ENCODE data around the gene SOX30. TPM values are rescaled to one million over a fixed set of nuclear protein-coding genes. Genes with fewer than 3 reads are reported as not detected.

The SOX30 gene
- total RNA-seq, result under 0.01 TPM in 1 of 2 replicates, not detected in the other

DNA sequence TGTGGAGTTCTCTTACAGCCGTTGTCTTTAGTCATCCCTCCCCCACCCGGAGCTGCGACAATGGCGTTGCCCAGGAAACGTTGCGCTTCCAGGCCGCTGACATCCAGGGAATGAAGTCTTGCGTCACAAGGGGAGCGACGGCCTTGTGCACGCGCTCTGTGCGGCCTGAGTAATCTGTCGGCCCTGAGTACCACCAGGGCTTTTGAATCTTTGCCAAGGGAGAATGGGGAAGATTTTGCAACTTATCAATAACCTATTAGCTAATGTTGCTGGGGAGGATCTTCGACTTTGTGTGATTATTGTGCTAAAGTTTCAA, at the start of gene SOX30:
TSS of gene SOX30 (minus strand) at position 62 of the 316 bp plus-strand sequence. CDS start 360 bp downstream, outside the sequence.

DNA sequence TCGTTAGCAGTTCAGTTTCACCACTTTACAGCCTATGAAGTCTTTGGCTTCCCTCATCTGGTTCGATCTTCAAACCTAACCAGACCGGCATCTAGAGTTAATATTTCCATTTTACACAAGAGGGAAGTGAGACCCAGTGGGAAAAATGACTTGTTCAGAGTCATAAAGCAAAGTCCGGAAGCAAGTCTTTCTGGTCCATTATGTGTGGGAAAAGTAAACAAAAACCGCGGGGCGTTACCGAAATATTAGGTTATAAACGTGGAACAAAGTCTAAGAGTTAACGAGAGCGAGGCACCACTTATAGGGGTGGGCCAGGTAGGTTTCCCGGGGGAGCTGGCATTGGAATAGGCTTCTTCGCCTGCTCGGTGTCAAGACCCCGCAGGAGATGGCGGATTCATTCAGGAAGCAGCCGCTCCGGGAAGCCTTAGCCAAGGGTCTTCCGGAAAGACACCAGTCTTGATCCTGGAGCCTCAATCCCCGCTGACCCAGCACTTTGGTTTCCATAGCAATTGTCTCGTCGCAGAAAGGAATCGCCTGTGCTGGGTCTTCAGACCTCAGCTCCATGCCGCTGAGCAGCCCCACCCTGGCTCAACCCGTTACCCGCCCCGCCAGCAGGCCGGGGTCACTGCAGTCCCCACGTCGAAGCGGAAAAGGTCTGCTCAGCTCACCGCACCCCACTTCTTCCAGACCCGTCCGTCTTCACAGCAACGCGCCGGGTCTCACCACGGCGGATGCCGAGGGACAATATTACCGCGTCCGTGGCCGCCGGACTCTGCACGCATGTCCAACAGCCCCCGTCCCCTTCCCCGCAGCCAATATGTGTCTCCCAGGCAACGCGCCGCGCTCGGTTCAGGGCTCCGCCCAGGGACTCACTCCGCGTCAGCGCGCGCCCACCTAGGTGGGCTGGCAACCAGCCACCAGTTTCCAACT, 18.7 kb upstream of the SOX30 start, which contains the start of gene C5orf52:
TSS of gene C5orf52 (plus strand) at position 872 of the 930 bp plus-strand sequence. CDS start 82 bp downstream, outside the sequence.

Other genes with a start within 250 kb of the SOX30 start
- 15.0 and 39.0 TPM in 2 replicates for gene NIPAL4, start 192.2 kb downstream of the SOX30 start, total RNA-seq
- 2.7 and 11.2 TPM in 2 replicates for gene ADAM19, start 76.7 kb downstream of the SOX30 start, total RNA-seq
- gene C5orf52, start 19.1 kb upstream of the SOX30 start, total RNA-seq, result not detected in 2 replicates
- 23.9 and 38.6 TPM in 2 replicates for gene THG1L, start 79.0 kb upstream of the SOX30 start, total RNA-seq
- gene LSM11, start 91.3 kb upstream of the SOX30 start, total RNA-seq, result 3.8 and 4.1 TPM in 2 replicates
- gene CLINT1, start 206.7 kb upstream of the SOX30 start, total RNA-seq, result 164 and 276 TPM in 2 replicates

Data from nasal cavity respiratory epithelium epithelial cell of viscerocranial mucosa (primary cell).